Hypothalamus (tissue), 51 donors: Measurements from ENCODE around the gene ASTN1.

Experiments
- DNase-seq, 51 donors: peaks; one replicate each; lab custom pipeline; 2025; lab: John Stamatoyannopoulos, UW

The ASTN1 gene

DNA sequence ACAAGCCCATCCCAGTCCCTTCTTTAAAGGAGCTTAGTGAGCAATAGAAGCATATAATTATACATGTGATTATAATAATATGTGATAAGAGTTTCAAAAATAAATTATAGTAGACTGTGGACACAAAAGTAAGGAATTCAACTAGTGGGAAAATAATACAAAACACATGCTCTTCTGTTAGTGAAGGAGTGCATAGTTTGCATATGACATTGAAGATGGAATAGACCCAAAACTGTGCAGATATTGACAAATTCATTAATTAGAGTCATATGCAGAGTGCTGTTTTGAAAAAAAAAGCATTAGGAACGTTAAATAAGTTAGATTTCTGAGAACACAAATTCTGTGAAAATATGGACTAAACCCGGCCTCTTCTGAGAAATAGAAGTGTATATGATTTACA, 278.8 kb downstream of the ASTN1 start:
- no peak for DNase-seq

DNA sequence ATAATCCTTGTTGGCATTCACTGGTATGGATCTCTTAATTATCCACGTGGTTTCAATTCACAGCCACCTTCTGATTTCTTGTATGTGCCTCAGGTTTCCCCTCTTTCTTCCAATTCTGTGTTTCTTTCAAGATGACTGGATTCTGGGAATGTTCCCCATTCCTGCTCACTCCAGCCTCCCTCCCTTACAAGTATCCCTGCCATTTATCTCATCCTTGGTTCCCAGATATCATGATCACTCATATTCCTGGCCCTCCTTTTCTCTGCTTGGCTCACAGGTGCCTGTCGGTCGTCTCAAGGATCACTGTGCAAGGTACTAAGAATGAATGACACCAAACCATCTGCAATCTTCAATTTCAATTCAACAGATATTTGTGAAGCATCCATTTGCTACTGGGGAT, 279.2 kb downstream of the ASTN1 start:
- no peak for DNase-seq

DNA sequence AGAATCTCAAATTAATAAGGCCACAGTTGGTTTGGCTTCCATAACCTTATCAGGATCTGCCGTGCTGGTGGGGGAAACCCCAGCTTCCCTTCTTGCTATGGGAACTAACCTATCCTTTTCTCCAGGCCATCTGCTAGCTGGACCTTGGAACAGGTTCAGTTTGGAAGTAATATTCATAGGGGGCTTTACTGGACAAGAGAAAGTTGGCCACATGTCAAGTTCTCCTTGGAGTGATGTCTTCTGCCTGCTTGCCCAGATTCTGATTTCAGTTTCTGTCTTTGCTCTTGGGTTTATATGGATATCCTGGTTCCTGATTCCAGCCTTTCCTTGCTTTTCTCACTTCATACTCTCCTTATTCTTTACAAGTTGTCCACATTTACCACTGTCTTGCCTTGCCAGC, 279.6 kb downstream of the ASTN1 start:
- no peak for DNase-seq

DNA sequence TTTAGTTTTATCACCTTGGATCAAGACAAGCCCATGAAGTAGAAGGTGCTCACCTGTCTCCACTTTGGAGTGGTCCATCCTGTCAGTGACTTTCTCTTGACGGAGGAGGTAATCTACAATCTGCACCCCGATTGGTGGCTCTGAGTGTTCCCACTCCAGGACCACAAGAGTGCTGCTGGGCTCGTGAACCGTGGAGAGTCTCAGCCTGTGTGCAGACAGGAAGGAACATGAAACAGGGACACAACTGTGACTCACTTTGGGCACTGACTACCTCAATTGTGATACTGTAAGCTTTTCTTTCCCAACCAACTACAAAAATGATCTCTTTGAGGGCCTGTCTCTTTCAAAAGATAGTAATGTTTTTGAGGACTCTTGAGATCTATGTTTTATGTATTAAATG, 280.2 kb downstream of the ASTN1 start:
- DNase-seq: no peak

DNA sequence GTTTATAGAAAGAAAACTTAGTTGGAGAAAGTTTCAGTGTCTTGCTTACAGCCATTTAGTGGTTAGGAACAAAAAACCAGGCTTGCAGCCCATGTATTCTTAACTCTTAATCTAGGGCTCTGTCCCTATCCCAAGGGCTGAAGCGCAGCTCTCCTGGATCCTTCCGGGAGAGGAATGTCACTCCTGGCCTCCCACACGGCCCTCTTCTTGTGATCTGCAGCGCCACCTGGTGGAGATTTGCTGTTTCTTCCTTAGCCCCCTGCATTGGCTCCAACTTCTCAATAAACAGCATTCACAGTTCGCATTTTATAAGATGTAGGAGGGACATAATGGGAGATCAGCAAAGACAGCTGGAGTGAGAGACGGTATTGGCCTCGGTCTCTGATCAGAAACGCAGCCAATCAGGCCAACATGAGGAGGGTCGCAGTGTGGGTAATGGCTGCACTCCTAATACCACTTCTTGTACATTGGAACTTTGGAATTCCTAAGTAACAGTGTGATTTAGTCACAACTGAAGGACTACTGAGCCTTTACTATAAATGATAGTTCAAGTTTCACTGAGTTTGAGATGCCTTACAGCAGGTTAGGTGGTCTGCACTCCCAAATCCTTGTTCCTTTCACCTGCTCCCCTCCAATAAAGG, 283.4 kb downstream of the ASTN1 start:
- DNase-seq: peak in 42 of 51 donors; percentile 4 to 77 (median 37)

DNA sequence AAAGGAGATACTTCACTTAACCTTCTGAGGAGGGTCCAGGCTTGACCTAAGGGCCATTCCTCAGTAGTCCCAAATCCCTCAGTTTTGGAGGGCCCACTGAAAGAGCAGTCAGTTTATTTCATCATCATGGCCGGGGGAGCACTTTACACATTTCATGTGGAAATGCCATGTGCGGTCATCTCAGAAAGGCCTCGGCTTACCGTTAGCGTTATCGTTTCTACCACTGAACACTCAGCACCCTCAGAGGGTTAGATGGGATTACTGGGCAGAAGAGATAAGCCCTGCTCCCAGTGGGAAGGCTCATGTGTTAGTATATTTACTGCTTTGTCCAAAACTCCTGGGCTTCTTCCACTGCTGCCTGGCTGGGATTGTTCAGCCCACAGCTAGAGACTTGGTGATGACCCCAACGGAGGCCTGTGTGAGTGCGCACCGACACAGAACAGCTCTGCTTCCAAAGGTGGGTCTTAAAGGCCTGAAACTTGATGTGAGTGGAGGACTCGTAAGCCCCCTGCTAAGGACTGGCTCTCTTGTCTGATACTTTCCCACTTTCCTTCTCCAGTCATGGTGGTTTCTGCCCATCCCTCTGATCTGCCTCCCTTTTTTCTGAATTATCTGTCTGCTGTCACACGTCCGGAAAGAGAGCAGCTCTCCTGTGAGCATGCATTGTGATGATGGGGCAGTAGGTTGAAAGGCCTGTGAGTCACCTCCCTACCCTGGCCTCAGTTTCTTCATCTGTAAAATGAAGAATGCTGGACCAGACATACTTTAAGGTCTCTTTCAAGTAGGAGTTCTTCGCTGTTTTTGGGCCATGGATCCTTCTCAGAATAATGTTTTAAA, 284.5 kb downstream of the ASTN1 start:
- DNase-seq: no peak

DNA sequence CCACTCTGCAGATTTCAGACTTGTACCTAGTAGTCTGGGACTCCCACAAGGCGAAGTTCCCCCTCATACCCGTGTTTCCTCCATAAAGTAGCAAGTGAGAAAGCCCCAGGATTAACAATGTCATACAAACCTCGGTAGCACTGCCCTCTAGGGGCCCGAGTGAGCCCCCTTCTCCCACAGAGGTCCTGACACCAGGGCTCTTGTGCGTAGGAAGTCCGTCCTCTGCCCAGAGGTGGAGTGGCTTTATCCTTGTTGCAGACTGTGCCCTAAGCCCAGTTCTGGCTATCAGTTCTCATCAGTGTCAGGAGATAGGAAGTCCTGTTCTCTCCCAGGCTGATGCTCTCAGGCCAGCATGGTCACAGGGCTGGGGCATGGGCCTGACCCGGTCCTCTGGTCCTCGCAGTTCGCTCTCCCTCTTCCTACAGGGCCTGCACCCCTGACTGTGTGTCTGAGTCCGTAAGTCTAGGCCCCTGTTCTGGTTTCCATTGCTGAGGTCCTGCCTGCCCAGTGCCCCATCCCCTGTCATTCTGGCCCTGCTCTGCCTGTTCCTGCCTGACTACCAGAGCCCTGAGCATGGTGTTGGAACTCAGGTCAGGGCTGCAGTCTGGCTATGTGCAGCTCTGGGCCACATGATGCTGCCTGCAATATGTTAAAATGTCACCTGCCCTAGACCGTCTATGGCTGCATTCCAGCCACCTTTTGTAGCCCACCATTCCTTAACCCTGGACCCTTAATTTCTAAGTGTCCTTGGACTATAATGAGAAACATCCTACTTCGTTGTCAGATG, 285.6 kb downstream of the ASTN1 start:
- DNase-seq: no peak

DNA sequence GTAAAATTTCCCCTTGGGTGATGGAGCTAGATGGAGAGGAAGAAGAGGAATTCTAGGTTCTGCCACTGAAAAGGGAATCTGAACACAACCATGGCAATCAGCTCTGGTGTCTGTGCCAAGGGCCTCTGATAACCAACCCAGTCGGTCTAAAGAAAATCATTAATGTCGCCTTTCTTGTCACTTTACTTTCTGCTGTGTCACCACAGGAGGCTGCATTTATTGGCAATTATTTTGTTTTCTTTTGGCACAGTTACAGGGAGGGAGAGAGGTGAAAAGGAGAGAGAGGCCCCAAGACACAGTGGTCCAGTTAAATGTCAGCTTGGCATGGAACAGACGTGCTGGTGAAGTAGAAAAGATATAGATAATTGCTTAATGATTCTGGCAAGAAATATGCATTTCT, 287.0 kb downstream of the ASTN1 start:
- DNase-seq: no peak

DNA sequence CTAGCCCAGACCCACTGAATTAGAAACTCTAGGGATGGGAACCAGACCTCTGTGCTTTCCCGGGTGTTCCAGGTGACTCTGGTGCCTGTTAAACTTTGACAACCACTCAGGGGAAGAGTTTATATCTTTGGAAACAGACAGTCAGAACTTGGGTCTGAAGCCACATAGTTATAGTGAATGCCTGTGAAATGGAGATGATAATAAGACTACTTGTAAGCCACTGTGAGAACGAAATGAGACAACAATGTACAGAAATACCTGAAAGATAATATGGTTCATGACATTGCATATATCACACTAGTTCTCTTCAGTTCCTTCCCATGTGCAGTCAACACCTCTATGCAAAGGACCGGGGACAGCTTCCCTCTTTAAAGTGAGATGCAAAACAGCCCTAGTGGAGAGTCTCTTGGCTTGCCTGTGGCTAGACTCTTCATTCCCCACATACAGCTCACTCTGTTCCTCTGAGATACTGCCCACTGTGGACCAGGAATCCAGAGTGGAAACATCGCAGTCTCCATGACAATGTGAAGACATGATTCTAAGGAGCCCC, 287.5 kb downstream of the ASTN1 start:
- no peak for DNase-seq

DNA sequence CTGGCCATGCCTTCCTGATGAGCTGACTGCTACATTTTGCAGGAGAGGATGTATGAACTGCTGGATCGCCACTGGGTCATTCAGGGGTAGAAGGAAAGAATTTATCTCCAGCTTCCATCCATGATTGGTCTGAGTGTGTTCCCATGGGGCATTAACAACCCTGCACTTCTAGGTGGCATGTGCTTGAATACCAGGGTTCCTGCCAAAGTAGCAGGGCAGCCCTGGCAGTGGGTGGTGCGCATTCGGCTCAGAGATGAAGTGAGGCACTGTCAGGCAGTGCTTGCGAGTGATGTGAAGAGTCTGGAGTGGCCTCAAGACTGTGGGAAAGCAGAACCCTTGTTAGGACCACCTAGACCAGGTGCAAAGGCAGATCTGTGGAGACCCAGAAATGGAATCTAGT, 294.9 kb downstream of the ASTN1 start:
- no peak for DNase-seq

DNA sequence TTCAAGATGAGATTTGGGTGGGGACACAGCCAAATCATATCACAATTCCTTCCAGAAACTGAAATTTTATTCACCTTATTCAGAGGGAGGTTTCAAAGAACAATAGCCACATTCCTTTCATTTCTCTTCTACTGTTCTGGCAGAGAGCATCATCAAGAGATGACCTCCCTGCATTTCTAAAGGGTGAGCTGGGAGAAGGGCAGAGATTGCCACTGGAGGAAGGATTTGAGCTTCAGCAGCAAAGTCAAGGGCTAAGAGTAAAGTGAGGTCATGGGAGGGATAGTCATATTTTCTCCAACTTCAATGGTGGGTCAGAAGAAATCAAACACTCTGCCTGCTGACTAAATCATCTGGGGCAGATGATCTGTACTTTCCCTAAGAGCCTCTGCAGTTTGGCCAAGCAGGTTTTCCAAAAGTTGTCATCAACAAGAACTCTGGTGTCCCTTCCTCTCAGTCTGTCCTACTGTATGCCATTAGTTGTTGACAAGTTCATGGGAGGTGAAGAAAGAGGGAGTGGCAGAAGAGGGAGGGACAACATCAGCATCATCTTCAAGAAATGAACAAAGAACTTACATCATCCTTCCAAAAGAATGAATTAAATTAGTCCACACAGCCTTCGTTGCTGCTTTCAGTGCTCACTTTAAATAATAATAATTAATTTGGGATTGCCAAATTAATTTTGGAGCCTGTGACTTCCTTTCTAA, 298.3 kb downstream of the ASTN1 start:
- no peak for DNase-seq

DNA sequence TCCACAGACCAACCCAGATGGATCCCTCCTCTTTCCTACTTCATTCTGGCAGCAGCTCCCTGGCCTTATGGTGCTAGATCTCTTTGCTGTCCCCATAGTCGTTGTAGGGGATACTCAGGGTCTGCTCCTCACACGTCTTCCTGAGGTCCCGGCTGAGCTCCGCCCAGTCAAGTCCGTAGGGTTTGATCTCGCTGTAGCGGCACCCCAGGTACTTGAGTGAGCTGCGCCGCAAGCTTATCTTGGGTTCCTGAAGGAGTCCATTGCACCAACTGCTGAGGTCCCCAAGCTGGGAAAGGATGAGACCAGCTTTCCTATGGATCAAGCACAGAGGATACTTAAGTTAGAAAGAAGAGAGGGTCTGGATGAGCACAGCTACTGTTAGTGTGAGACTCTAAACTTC, 300.3 kb downstream of the ASTN1 start:
- DNase-seq: no peak

DNA sequence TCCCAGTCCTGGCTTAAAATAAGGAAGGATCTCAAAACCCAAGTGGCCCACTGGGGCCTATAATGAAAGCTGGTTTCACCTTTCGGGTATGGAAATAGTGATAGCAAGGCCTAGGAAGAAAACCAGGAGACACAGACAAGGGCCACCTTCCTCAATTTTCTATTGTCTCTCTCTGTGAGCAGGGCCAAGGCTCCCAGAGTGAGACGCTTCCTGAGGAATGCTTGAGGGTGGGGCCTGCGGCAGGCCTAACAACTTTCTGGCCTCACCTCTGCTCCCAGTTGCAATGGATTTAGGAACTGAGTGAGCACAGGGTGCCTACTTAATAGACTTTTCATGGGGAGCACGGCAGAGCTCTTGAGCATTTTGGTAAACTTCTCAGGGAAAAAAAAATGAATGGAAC, 300.9 kb downstream of the ASTN1 start:
- no peak for DNase-seq

DNA sequence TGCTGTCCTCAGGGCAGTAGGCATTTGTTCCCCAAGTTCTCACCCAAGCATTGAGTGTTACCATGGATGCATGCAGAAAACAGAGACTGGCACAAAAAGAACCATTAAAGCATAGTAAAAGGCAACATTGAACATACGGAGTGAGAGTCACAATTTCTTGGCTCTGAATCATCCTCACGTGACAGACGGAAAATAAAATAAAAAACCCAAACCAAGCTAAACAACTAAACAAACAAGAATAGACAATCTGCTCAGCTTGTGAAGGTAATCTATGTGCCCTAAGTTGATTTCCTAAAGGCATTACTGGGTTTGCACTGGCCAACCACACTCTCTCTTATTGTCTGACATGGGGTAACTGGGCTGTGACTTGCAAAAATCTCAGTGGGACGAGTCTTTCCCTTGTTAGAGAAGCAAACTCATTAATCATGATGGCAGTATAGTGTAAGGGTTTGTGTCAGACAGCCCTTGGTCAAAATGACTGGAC, 306.0 kb downstream of the ASTN1 start:
- no peak for DNase-seq

DNA sequence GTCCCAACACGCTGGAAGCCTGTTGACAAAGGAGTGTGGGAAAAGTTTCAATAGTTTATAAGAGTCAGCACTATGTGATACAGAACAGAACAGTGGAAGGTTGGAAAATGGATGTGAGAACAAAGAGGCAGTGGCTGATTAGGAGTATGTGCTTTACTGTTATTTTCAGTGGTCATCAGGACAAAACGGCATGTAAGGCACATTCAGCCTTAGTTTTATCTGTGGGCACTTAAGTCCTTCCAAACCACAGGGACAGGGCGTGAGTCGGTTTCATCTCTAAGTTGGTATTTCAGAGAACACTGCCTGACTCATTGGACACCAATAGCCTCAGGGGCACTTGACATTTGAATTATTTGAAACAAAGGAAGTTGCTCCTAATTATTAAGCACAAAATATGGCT, 306.9 kb downstream of the ASTN1 start:
- no peak for DNase-seq

DNA sequence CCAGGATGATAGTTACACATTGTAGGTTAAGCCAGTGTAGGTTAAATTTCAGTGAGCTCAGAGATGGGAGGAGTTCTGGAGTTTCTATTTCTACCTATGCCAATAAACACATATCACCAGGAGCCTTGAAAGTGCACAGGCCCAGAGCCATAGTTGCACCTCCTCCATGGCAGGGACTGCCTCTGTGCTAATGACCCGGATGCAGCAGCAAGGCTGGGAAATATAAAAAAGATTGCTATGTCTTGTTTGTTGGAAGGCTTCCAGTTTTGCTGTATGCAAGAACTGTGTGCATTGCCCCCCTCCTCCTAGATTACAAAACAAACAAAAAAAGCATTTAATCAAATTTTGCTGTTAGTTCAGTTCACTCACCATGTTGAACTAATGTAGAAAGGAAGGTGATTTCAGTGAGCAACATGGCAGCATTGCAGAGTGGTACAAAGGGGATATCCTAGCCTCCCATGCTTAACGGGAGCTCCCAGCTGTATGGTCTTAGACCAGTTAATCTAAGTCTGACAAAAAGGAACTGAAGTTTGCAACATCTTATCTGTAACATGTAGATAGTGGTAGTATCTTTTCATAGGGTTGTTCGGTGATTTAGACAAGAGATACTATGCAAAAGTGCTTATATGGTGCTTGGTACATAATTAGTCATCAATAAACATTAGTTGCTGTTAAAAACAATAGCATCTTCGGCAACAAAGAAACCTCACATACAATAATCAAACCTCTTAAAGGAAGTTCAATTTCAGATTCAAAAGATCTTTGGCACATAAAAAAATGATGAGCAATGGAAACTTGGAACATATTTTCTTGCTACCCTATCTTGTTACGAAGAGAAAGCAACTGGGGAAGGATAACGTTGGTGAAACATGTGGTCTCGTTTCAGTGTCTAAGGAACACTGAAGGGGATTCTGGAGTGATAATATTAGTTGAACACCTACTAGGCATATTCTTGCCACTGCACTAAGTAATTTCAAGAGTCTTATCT, 309.5 kb downstream of the ASTN1 start:
- DNase-seq: no peak

DNA sequence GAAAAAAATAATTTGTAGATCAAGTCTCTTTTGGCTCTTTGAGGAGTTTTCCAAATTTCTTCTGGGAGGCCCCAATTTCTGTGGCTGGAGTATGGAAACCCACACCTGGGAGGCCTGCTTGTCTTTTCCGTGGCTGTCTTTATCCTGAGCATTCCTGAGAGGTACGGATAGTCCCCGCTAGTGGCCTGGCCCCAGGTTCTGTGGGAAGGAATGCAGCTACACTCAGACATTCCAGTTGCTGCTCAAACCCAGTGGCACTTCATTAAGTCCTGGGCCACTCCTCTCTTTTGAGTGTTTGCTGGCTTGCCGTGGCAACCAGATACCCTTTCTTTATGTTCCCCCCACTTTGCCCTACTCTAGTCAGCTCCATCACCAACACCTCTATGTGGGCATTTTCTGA, 310.4 kb downstream of the ASTN1 start:
- no peak for DNase-seq

DNA sequence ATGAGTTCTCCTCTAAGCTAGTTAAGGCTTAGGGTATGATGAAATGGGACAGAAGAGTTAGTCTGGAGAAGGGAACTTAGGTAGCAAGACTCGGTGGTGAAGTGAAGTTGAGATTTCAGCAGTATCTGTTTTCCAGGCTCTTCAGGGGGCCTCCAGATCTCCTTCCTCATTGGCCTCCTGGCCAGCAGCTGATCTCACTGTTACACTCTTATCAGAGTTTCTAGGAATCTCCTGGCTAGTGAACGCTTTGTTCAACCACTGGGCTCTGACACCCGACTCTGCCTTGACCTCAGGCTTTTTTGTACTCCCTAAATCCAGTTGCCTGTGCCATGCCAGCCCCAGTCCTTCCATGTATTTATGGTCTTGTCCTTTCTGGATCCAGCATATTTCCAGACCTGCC, 311.0 kb downstream of the ASTN1 start:
- DNase-seq: no peak

DNA sequence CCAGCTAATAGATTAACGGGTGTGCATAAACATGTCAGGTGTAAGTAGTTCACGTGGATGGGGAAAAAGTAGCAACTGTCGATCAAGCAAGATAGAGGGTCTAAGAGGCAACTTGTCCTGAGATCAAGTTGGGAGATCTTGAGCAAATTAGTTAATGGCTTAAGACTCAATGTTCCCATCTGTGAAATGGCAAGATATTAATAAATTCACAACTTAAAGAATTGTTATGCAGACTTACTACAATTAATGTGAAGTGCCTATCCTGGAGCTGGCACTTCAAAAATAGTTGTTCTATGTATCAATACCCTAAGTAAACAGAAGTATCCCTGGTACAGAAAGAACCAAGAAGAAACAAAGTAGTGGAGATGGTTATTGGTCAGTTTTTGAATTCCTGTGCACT, 312.4 kb downstream of the ASTN1 start:
- no peak for DNase-seq
